ENCODE data around the gene PCNT. TPM values are rescaled to one million over a fixed set of nuclear protein-coding genes. Genes with fewer than 3 reads are reported as not detected.
"Not testable (repeated sequence)": the region's sequence is repeated elsewhere in the genome, so short reads cannot be mapped to it uniquely, and the experiment has no call there.

PCNT gene
- total RNA-seq, 1 donor from 2014 or later: 20.9 TPM

DNA sequence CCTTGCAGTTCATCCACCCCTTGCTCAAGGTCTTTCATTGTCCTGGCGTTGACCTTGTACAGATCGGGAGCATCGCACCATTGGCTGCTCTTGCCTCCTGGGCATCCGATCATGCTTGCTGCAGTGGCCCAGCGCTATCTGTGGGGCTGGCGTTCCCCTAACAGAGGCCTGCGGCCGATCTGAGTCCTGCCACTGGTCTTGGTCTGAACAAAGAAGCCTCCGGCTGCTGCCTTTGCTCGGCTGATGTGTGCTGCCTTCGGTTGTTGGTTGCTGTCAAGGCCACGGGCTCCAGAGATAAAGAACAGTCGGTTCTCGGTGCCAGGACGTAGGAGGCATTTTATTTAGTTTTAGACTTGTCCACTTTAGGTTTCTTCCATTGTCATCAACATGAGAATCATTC lies 39.0 kb downstream of the PCNT start:
- no peak for DNase-seq

DNA sequence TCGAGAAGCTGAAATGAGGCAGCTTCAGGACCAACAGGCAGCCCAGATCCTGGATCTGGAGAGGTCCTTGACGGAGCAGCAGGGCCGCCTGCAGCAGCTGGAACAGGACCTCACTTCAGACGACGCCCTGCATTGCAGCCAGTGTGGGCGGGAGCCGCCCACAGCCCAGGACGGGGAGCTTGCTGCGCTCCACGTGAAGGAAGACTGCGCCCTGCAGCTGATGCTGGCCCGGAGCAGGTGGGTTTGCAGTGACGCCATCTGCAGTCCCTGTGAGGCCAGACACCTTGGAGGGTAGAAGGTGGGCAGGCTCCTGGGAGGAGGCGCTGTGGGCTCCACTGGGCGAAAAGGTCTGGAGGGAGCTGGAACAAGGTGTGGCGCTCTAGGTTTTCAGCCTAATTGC lies 39.7 kb downstream of the PCNT start:
- DNase-seq: no peak

DNA sequence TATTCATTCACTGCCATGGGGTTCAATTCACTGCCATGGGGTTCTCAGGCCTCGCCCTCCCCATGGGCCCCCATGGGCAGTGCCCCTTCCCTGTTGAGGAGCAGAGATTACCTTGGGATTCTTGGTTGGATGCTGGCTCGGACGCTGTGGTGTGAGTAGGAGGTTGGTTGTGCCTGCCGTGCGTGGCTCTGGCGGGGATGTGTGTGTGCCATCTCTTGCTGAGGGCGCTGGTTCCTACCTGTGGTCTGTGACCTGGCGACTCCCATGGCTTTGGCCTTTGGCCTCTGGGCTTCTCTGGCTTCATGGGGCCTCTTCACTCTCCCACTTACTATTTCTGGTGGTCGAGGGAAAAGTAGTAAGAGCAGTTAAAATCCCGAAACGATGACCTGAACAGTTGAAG lies 42.1 kb downstream of the PCNT start:
- DNase-seq: no peak

DNA sequence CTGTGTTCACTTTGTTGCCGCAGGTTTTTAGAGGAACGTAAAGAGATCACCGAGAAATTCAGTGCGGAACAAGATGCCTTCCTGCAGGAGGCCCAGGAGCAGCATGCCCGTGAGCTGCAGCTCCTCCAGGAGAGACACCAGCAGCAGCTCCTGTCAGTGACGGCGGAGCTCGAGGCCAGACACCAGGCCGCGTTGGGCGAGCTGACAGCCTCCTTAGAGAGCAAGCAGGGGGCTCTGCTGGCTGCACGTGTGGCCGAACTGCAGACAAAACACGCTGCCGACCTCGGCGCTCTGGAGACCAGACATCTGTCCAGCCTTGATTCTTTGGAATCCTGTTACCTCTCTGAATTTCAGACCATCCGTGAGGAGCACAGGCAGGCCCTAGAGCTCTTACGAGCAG lies 42.6 kb downstream of the PCNT start:
- DNase-seq: no peak

DNA sequence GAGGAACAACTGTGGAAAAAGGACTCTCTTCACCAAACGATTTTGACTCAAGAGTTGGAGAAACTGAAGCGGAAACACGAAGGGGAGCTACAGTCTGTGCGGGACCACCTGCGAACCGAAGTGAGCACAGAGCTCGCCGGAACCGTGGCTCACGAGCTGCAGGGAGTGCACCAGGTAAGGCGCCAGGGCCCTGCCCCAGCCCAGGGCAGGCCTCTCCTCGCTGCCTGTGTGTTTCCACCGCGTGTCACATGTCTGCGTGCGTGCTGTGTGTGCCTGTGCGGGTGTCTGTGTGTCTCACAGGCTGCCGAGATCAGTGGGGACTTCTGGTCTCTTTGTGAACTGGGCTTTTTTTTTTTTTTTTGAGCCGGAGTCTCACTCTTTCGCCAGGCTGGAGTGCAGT lies 43.0 kb downstream of the PCNT start:
- no peak for DNase-seq

DNA sequence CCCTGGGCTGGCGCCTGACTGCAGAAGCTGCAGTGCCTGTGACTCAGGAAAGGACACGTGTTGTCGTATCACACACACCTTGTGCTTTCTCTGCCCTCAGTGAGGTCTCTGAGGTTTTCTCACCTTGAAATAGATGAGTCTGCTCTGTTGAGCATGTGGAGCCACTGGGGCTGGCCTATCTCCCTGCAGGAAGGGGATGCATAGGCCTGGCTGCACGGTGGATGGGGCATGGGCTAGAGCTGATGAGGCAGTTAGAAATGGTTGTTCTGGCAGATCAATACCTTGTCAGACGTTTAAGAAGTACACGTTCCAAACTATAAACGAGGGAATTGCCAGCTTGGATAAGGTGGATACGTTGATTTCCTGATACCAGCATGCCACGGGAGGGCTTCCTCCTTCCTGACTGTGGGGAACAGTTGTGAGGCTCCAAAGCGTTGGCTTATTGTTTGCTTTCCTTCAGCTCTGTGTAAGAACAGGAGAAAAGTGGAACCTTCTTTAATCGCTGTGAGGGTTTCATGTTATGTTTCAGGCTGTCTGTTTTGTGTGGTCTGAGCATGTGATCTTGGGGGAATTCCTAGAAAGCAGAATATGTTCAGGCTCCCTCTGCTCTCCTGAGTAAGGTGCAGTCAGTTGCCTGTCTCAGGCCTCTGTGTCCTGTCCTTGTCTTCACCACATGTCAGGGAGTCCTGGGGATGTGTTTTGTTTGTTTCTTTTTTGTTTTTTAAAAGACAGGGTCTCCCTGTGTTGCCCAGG lies 44.8 kb downstream of the PCNT start:
- peak; percentile 17 for DNase-seq

DNA sequence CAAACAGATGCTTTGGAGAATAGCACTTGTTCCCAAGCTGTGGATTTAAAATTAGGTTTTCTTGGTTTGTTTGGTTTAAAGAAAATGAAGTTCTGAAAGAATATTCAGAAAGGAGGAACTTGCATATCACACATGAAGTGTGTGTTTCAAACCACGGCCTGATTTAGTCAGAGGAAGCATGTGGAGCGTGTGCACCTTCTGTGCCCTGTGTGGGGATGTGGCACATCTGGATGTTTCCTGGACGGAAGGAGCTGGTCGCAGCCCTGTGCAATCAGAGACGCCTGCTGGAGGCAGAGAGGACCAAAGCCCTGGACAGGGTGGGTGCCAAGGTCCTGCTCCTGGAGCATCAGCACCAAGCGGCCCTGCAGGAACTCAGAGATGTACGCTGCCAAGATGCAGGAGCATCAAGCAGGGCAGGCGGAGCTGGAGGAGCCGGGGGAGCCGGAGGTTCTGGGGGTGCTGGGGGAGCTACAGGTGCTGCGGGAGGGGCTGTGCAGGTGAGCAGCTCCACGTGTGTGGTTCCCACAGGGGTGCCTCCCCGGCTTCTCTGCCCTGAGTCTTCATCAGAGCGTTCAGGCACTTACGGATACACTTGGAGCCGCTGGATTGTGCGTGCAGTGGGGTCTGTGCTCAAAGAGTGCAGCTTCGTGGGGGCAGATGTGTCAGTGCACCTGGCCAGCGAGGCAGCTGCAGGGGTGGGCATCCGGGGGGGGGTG lies 45.7 kb downstream of the PCNT start:
- DNase-seq: no peak

DNA sequence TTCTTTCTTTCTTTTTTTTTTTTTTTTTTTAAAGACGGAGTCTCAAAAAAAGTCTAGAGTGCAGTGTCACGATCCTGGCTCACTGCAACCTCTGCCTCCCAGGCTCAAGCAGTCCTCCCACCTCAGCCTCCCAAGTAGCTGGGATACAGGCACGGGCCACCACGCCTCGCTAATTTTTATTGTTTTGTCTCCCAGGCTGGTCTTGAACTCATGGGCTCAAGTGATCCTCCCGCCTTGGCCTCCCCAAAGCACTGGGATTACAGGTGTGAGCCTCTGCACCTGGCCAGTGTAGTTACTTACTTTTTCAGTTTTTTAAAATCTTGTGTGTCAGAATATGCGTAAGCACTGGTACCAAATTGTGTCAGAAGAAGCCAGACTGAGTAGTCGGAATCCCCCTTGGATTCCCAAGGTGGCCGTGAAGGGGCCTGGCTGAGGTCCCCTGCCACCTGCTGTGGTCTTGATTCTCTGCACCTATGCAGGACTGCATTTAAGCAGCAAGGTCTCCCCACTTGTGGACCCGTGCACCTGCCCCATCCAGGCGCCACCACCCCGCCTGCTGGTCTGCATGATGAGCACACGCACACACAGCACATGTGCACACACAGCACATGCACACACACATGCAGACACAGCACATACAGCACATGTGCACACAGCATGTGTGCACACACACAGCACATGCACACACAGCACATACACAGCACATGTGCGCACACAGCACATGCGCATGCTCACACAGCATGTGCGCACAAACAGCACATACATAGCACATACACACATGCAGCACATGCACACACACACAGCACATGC lies 47.5 kb downstream of the PCNT start:
- DNase-seq: no peak

DNA sequence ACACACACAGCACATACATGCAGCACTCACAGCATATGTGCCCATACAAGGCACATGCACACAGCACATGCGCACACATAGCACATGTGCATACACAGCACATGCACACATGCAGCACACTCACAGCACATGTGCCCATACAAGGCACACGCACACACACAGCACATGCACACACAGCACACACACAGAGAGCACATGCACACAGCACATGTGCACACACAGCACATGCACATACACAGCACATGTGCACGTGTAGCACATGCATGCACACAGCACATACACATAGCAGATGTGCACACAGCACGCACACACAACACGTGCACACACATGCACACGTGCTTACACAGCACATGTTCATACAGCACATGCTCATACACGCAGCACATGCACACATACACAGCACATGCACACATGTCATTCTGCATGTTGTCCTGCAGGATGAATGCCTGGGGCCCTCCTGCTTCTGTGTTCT lies 48.1 kb downstream of the PCNT start:
- DNase-seq: no peak

DNA sequence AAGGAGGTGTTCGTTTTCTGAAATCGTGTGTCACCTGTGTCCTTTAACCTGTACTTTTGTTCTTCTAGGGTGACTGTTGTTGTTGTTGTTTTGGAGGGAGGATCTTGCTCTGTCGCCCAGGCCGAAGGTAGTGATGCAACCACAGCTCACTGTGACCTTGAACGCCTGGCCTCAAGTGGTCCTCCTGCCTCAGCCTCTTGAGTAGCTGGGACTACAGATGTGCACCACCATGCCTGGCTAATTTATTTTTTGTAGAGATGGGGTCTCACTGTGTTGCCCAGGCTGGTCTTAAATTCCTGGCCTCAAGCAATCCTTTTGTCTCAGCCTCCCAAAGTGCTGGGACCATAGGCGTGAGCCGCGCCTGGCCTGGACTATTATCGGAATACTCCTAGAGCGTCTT lies 49.0 kb downstream of the PCNT start:
- not testable (repeated sequence) for DNase-seq

DNA sequence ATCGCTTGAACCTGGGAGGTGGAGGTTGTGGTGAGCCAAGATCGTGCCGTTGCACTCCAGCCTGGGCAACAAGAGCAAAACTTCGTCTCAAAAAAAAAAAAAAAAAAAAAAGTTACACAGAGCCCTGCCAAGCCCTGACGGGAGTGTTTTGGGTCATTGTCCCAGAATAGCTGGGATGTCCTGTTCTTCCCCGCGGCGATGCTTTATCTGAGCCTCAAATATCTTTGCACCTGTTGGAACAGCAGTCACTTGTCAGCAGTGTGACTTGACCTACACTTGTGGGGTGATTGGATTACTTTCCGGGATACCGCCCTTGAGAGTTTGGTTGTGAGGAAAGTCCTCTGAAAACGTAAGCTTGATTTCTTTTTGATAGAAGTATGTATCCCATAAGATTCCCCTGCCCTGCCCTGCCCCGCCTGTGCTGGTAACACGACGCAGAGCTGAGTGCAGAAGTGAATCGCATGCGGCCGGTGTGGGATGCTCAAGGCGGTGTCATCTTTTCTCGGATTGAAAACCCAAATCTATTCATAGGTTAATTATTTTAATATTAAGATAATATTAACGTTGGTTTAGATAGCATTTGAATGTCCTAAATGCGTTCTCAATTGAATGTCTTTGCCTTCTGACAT lies 50.9 kb downstream of the PCNT start:
- DNase-seq: no peak

DNA sequence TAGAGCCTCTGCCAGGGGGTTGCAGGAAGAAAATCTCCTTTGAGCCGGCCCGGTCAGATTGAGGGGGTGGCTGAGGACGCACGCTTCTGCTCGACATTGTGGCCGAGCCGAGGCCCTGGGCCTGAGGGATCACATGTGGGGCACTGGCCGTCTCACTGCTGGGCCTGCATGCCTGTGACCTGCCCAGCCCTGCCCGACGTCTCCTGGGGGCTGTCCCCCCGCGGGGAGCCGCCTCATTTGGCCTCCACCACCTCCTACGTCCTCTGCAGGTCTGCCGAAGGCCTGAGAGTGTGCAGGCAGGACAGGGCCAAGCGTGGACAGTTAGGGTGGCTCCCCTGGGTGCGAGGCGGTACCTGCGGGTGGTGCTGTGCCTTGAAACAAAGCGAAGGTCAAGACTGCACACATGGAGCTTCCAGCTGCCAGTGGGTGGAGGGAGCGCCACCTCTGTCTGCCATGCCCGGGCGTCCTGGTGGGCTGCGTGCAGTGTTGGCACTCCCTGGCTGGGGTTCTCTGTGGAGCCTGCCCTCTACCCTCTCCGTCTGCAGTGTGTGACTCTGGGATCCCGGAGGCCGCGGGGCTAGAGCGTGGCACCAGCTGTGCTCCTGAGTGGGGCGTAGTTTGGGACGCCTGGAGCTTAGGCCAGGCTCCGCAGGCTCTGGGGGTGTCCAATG lies 51.7 kb downstream of the PCNT start:
- DNase-seq: no peak

DNA sequence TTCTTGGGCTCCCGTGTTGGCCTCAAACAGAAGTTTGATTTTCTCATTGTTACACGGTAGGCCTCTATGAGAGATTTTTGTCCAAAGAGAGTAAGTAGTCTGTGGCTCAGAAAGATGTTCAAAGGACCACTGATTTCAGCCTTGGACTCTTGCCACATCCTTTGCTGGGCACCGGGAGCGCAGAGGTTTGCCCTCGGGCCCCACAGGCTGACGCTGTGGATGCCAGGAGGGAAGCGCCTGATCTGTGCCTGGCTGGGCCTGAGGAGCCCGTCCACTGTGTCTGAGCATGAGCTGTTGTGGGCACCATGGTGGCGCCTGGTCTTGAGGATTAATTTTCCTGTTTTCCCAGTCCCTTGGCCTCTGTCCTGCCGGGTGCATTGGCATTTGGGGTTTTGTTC lies 52.3 kb downstream of the PCNT start:
- no peak for DNase-seq

DNA sequence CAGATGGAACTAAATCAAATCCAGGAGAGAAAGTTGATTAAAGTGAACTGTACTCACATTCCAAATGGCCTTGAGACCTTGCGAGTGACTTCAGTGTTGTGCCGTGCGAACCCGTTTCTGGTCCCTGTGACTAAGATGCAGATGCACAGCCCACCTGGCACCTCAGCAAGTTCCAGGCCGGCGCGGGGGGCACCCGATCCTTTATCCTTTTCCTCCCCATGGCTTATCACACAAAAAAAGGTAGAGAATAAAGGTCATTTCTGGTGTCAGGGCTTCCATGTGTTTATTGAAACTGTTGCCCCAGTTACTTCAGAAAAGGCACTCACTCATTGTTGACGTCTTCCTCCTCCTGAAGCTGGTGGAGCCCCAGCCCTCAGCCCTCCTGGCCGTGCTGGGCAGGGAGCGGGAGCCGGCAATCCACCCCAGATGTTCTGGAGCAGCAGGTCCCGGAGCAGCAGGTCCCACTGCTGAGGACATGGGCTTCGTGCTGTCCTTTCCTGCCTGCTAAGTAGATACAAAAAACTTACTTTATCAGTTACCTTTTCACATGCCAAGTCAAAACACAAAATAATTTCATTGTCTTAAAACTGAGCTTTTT lies 53.0 kb downstream of the PCNT start:
- DNase-seq: peak; percentile 65

DNA sequence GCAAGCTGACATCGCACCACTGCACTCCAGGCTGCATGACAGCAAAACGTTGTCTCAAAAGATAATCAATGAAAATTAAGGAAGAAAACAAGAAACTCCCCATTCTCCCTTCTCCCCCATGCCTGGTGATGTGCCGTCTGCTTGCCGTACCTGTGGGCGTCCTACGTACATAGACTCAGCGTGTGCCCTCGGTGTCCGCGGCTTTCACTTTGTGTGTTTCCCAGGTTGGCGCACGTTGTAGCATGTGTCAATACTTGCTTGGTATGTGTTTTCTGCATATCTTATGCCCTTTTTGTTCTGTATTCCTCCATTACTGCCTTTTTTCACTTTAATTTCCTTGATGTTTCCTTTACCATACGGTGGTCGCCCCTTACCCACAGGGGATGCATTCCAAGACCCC lies 53.8 kb downstream of the PCNT start:
- no peak for DNase-seq

DNA sequence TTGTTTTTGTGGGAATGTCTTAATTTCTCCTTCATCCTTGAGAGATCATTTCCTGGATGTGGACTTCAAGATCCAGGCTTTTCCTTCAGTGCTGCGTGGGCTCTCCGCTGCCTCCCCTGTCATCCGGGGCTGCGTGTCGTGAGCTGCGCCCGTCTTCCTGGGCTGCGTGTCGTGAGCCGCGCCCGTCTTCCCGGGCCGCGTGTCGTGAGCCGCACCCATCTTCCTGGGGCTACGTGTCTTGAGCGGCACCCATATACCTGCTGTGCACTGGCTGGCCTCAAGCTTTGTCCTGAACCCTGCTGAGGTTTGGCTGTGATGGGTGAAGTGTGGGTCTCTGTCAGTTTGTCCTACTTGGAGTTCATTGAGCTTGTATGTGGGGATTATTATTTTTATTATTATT lies 55.1 kb downstream of the PCNT start:
- DNase-seq: no peak

DNA sequence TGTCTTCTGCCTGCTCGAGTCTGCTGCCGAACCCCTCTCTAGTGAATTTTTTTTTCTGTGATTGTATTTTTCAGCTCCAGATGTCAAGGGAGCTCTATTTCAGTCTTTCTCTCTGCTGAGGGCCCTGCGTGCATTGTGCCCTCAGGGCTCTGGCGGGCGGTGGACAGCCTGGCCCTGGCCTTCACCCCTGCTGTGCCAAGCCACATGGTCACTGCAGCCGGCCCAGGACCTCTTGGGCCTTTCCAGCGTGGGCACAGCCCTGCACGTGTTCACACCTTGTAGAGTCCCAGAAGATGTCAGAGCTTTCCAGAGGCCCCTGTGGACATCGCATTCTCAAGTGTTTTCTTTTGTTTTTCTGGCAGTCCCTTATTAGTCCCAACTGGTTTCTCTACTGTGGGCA lies 55.7 kb downstream of the PCNT start:
- no peak for DNase-seq

DNA sequence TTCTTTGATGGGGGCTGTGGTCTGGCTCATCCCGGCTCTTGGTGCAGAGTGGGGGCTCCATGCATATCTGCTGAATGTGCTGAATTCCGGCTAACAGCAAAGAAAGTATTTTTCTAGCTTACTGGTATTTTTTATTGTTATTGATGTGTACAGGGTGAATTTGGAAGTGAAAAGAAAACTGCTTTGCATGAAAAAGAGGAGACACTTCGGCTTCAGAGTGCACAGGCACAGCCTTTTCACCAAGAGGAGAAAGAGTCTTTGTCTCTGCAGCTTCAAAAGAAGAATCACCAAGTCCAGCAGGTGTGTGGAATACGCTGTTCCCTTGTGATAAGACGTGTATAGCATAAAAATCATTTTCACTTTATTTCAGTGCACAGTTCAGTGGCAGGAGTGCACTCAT lies 57.6 kb downstream of the PCNT start:
- no peak for DNase-seq

DNA sequence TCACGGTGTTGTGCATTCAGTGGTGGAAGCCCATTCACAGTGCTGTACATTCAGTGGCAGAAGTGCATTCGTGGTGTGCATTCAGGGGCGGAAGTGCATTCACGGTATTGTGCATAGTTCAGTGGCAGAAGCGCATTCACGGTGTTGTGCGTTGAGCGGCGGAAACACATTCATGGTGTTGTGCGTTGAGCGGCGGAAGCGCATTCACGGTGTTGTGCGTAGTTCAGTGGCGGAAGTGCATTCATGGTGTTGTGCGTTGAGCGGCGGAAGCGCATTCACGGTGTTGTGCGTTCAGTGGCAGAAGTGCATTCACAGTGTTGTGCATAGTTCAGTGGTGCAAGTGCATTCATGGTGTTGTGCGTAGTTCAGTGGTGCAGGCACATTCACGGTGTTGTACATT lies 60.6 kb downstream of the PCNT start:
- DNase-seq: no peak

DNA sequence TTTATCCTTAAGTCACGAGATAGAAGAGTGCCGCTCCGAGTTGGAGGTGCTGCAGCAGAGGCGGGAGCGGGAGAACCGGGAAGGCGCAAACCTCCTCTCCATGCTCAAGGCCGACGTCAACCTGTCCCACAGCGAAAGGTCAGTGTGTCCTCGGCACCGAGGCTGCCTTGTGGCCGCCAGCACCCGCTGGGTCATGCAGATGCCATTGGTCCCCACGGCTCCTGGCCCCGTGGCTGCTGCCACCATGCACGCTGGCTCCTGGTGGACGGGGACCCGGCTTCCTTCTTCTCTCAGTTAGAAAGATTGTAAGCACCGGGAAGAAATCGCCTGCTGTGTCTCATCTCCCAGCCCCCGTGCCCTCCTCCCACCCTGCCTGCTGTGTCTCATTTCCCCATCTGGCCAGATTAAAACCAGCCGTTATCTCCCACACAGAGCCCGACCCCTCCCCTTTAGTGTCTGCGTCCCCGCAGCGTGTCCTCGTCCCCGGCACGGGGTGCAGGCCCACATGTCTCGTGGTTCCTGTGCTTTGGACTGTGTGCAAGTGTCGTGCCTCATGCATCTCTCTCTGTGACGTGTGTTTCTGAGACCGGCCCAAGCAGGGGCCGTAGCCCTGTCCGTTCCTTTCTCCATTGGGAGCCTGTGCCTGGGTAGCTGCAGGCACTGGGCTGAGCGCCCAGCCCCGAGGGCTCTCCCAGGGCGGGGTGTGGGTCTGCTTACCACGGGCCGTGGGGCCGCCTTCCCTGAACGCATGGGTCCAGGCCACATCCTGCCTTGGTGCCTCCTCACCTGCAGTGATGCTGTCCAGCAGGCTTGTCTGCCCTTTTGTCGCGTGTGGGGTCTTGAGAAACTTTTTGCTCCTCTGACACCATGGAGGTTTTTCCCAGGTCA lies 62.1 kb downstream of the PCNT start:
- DNase-seq: no peak

DNA sequence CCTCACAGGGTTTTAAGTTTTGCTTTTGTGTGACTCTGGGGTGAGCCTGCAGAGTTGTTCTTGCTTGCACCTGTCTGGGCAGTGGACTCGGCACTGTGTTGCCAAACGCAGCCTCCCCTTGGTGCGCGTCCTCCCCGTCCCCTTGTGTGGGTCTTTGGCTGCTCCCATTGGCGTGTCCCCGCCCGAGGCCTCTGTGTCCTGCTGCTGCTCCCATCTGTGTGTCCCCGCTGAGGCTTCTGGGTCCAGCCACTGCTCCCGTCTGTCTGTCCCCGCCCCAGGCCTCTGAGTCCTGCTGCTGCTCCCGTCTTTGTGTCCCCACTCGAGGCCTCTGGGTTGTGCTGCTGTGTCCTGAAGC lies 62.8 kb downstream of the PCNT start:
- no peak for DNase-seq

Measured in dermis blood vessel endothelial cell (primary cell).